ENCODE data around the gene UBL3.

DNA sequence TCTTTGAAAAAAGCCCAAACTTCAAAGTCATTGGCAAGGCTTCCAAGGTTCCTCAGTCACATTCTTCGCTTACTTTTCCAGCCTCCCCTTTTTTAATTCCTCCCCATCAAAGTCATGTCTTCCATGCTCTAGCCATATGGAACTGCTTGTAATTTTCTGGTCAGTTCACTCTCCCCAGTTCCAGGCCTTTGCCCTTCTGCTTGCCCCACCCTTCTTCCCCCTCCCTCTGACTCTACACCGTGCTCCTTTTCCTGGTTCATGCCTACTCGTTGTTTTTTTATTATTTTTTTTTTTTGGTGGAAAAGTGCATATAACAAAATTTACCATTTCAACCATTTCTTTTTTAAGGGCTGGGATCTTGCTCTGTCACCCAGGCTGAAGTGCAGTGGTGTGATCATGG is 102.3 kb downstream of the UBL3 start:
- no peak for TF ChIP-seq EZH2 (IDR thresholded peaks at IDR 0.05; ENCODE audit: low read length)
- TF ChIP-seq, protein P1, sequence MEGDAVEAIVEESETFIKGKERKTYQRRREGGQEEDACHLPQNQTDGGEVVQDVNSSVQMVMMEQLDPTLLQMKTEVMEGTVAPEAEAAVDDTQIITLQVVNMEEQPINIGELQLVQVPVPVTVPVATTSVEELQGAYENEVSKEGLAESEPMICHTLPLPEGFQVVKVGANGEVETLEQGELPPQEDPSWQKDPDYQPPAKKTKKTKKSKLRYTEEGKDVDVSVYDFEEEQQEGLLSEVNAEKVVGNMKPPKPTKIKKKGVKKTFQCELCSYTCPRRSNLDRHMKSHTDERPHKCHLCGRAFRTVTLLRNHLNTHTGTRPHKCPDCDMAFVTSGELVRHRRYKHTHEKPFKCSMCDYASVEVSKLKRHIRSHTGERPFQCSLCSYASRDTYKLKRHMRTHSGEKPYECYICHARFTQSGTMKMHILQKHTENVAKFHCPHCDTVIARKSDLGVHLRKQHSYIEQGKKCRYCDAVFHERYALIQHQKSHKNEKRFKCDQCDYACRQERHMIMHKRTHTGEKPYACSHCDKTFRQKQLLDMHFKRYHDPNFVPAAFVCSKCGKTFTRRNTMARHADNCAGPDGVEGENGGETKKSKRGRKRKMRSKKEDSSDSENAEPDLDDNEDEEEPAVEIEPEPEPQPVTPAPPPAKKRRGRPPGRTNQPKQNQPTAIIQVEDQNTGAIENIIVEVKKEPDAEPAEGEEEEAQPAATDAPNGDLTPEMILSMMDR (optimal IDR thresholded peaks at IDR 0.05 in 1 of 3, IDR thresholded peaks at IDR 0.05 in 1 of 3, conservative IDR thresholded peaks at IDR 0.05 in 1 of 3; ENCODE audit: extremely low read depth in 1 of 3, insufficient read depth in 2 of 3, low read length in 3 of 3) = no peak
